GM23248 (cell line): ENCODE data around the gene EVX2.

Experiments used
- EZH2 ChIP-seq: fragments of 200-600 bp; sonication (generic); IDR thresholded peaks from 2 replicates; pipeline ENCODE4 v1.6.1; 2018; ENCODE audit warnings: antibody characterized with exemption, mild to moderate bottlenecking; ENCODE audit not compliant: insufficient read depth, poor library complexity, severe bottlenecking
- EZH2phosphoT487 ChIP-seq: fragments of 200-600 bp; sonication (generic); IDR thresholded peaks from 2 replicates; pipeline ENCODE4 v1.6.1; 2018; ENCODE audit warnings: antibody characterized with exemption, moderate library complexity, mild to moderate bottlenecking, low read depth; ENCODE audit not compliant: insufficient read depth

DNA sequence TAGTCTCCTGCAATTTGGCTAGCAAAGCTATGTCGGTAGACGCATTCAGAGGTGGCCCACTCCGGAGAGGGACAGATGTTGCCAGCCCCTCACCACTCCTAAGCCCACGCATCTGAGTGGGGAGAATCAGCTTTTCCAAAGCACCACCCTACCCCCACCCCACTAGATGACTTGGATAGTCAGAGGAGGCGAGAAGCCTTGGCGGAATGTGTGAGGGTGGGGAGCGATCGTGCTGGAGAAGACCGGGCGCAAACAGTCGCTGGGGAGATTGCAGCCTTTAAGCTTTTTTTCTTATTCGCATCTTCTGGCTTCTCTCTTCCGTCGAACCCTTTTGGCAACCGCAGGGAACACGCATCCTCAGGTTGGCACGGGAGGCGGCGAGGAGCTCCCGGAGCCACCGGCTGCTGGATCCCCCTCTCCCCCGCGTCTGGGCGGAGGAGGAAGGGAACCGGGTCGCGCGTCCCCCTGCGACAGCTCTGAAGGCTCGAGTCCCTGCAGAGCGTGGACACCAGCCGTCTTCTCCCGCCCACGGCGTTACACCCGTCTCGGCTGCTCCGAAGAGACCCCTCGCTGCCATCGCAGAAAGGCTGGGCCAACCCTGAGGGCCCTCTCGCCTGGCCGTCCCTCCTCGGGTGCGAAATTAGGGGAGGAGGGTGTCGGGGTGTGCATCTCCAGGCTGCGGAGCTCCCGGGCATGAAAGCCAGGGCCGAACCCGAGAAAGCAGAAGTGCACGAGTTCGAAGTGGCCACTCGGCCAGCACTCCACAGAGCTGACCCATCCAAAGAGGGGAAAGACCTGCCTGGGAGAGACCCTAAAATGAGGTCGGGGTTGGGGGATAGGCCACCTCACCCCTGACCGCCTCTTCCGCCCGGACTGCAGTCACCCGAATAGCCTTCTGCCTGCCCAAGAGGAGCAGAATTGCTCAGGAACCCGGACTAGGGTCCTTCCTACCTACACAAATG is 12.2 kb downstream of the EVX2 start:
- peak; percentile 41 for TF ChIP-seq EZH2
- TF ChIP-seq EZH2phosphoT487: no peak
